Measurements from ENCODE around the gene LGALS7B. TPM values are rescaled to one million over a fixed set of nuclear protein-coding genes. Genes with fewer than 3 reads are reported as not detected.
"Not testable (repeated sequence)": the region's sequence is repeated elsewhere in the genome, so short reads cannot be mapped to it uniquely, and the experiment has no call there.

LGALS7B gene
- total RNA-seq, 4 donors from 2014 or later, result 2.1 to 58.4 (median 9.8) TPM; not detected in 1

GRCh38 chr19:38773469-38774177, 15.4 kb upstream of the LGALS7B start, which contains the start of gene LGALS7:
Gene LGALS7, minus strand, starts transcription at chr19:38773517. Its CDS starts 25 bp downstream, at chr19:38773492.
- peaks cover under 1% of the 10 kb centered on the region for H3K27me3 ChIP-seq
- no peak within 1 kb of the TSS for H3K4me3 ChIP-seq
- TF ChIP-seq POLR2AphosphoS5 (IDR thresholded peaks at IDR 0.05) (no peak), POLR2A (IDR thresholded peaks at IDR 0.05) (no peak), CTCF (IDR thresholded peaks at IDR 0.05) (no peak), EP300 (IDR thresholded peaks at IDR 0.05) (no peak)
- peaks cover 0 to 7% (median 0%) of the 10 kb centered on the region in 3 donors for H3K4me1 ChIP-seq
- H3K27ac ChIP-seq, result no peak within 1 kb of the TSS
- 82 to 89% methylated on average over 2 to 4 of the region's 14 CpGs for whole genome bisulfite sequencing, 2 donors (ENCODE audit: low coverage in 1 of 2)
- no peak for ATAC-seq
- no peaks in the 10 kb centered on the region for H3K9me3 ChIP-seq
- no peaks in the 10 kb centered on the region for H3K36me3 ChIP-seq

- Histone ChIP-seq H3K9me3 (no peaks in the 10 kb centered on the region), H3K27ac (no peak overlapping the region), H3K36me3 (no peaks in the 10 kb centered on the region), H3K4me3 (no peak overlapping the region), H3K27me3 (peaks cover 7% of the 10 kb centered on the region), H3K4me1 (peaks cover 0 to 7% (median 0%) of the 10 kb centered on the region in 3 donors)
- TF ChIP-seq POLR2AphosphoS5 (IDR thresholded peaks at IDR 0.05) (no peak), CTCF (IDR thresholded peaks at IDR 0.05) (no peak), EP300 (IDR thresholded peaks at IDR 0.05) (no peak), POLR2A (IDR thresholded peaks at IDR 0.05) (no peak)
- WGBS, 2 donors (ENCODE audit: low coverage in 1 of 2), result 86% methylated on average over 5 of the region's 13 CpGs; no CpG with 5 or more reads in 1 of the 2 donors
- ATAC-seq, result no peak
Observed at GRCh38 chr19:38774181-38774950, 14.6 kb upstream of the LGALS7B start.

DNA sequence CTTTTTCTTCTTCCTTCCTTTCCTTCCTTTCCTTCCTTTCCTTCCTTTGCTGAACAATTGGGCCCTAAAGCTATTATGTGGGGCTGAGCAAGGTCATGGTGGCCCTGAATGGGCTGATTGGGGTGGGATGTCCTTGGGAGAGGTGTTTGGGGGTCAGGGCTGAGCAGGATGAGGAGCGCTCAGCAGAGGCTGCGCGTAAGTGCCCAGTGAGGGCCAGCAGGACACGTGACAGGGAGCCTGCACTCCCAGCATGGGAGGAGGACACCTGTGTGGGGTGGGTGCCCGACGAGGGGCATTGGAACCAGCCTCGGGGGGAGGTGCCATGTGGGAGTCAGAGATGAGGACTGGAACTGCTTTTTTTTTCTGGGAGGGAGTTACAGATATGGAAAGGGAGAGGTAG, 10.3 kb upstream of the LGALS7B start:
- Histone ChIP-seq H3K36me3 (no peaks in the 10 kb centered on the region), H3K9me3 (no peaks in the 10 kb centered on the region), H3K4me3 (no peak overlapping the region), H3K27me3 (peaks cover 24% of the 10 kb centered on the region), H3K27ac (no peak overlapping the region), H3K4me1 (no peaks in the 10 kb centered on the region)
- WGBS, 2 donors (ENCODE audit: low coverage in 1 of 2), result 27 to 85% methylated on average over 3 to 4 of the region's 7 CpGs
- TF ChIP-seq POLR2AphosphoS5 (IDR thresholded peaks at IDR 0.05), result no peak
- no peak for ATAC-seq

DNA sequence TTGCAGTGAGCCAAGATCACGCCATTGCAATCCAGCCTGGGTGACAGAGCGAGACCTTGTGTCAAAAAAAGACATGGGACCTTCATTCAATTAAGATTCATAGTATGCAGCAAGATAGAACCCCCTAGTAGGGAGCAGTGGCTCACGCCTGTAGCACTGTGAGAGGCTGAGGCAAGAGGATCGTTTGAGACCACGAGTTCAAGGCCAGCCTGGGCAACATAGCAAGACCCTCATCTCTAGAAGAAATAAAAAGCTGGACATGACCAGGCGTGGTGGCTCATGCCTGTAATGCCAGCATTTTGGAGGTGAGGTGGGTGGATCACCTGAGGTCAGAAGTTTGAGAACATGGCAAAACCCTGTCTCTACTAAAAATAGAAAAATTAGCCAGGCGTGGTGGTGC, 8.6 kb upstream of the LGALS7B start:
- no peaks in the 10 kb centered on the region for H3K36me3 ChIP-seq
- H3K4me1 ChIP-seq, result no peaks in the 10 kb centered on the region
- ATAC-seq, result no peak
- no peak for TF ChIP-seq CTCF (IDR thresholded peaks at IDR 0.05)
- TF ChIP-seq POLR2AphosphoS5 (IDR thresholded peaks at IDR 0.05), result no peak
- no peak for TF ChIP-seq POLR2A (IDR thresholded peaks at IDR 0.05)
- TF ChIP-seq EP300 (IDR thresholded peaks at IDR 0.05), result no peak
- H3K4me3 ChIP-seq, result no peak overlapping the region
- 85 to 96% methylated on average over 4 to 5 of the region's 7 CpGs for WGBS, 2 donors (ENCODE audit: low coverage in 1 of 2)
- H3K27ac ChIP-seq, result no peak overlapping the region
- H3K27me3 ChIP-seq, result peaks cover 24% of the 10 kb centered on the region
- H3K9me3 ChIP-seq, result no peaks in the 10 kb centered on the region

- Histone ChIP-seq H3K4me3 (no peak overlapping the region), H3K9me3 (no peaks in the 10 kb centered on the region), H3K27me3 (peaks cover 24% of the 10 kb centered on the region), H3K4me1 (no peaks in the 10 kb centered on the region), H3K36me3 (no peaks in the 10 kb centered on the region), H3K27ac (no peak overlapping the region)
- no peak for TF ChIP-seq POLR2A (IDR thresholded peaks at IDR 0.05)
- TF ChIP-seq EP300 (IDR thresholded peaks at IDR 0.05), result no peak
- no peak for ATAC-seq
- 70 to 82% methylated on average over 5 to 6 of the region's 7 CpGs for WGBS, 2 donors (ENCODE audit: low coverage in 1 of 2)
Observed at GRCh38 chr19:38781058-38781457, 7.9 kb upstream of the LGALS7B start.

GRCh38 chr19:38782212-38782611, 6.8 kb upstream of the LGALS7B start:
- not testable (repeated sequence) for H3K4me3 ChIP-seq, H3K27ac ChIP-seq, H3K36me3 ChIP-seq, H3K4me1 ChIP-seq, H3K9me3 ChIP-seq, ATAC-seq
- peaks cover 24% of the 10 kb centered on the region for H3K27me3 ChIP-seq
- WGBS, 2 donors (ENCODE audit: low coverage in 1 of 2), result 70 to 77% methylated on average over 4 to 7 of the region's 13 CpGs
